Measurements from ENCODE around the gene FGF1.

FGF1 gene

DNA sequence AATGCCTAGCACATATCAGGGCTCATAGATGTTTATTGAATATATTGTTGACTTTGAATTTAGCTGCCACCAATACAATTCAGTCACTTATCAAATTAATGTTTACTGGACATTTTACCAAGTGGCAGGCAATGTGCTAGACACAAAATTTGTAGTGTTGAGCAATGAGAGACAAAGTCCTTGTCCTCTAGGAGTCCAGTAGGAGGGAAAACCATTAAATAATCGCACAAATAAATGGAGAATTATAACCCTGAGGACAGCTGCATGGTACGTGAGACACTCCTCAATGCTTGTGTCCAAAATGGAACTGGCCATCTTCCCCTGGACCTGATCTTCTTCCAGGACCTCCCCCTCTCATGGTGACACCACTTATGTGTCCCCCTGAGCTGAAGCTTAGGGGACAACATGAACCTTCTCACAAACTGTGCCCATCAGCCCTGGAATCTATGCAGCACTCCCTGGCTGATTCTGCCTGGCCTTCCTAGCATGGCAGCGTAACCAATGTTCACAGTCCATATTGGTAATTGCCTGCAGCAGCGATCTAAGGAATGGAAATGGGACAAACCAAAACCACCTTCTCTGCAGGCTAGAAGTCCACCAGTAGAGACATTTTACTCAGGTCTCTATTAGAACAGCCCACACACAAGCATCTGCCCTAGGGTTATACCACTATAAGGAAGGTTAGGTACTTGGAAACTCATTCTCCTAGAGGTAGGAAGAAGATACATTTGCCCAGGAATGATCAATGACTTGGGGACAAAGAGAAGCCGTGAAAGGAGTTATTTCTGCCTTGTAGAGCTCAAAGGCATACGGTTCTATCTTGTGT lies 75.5 kb downstream of the FGF1 start:
- no peak for DNase-seq

DNA sequence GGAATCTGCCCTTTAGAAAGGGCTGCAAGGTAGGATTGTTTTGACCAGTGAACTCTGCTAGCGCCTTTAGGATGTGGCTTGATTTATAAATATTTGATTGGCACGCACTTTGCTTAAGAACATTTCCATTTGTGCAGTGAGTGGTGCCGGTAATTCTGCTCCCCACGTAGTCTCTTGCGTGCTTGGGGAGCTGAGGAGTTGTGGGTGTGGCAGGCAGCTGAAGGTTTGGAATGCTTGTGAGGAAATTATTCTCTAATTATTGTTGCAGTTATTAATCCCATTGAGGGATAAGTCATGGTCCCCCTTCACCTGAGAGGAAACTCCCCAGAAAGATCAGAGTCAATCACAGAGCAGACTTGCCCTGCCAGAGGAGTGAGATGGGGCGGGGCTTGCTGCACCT lies 76.7 kb downstream of the FGF1 start:
- no peak for DNase-seq

DNA sequence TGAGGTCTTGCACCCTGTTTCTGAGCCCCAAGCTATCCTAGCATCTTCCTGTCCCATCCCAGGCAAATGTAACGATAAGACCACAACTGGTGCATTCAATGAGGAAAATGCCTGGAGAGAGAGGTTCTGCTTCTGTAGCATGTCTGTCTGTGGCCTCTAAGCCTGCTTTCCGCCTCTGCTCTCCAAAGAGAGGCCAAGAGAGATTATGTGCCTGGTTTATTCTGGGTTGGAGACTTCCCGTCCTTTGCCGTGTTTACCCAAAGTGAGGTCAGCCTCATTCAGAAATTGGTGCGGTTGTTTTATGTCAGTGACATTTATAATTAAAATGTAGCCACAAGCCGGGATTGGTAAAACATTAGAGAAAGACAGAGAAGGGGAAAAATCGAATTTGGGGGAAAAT lies 77.8 kb downstream of the FGF1 start:
- DNase-seq: no peak

DNA sequence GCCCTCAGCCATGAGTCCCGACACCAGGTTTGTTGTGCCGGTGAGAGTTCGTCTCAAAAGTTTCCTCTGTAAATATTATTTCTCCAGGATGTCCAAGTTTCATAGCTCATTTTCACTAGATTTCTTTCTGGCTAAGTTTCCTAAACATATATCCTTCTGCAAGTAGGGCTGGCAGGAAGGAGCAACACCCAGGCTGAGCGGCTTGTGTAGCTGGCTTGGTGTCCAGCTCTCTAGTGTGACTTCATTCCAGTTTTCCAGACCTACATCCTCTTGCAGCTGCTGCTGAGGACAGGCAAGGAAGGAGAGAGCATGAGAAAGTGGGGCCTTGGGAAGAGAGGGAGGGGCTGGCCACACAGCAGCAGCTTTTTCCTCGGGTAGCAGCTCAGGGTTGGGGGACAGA lies 80.3 kb downstream of the FGF1 start:
- no peak for DNase-seq

DNA sequence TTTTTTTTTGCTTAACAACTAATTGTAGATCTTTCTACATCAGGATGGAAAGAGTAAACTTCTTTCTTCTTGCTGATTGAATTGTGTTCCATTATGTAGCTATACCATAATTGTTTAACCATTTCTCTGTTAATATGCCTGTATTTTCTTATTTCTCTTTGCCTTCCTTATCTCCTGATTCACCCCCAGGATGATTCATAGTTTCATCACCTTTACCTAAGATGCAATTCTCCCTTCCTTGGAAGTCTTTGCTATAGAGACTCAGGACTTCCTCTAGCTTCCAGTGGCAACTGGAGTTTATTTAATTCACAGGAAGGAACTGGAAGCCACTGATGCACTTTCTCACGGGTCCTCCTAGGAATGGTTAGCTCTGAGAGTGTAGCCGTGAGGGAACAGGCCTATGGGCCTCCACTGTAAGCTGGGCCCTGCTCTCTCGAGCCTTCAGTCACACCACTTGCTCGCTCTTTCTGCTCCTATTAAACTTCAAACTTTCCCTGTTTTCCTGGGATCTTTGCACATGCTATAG lies 83.1 kb downstream of the FGF1 start:
- no peak for DNase-seq

DNA sequence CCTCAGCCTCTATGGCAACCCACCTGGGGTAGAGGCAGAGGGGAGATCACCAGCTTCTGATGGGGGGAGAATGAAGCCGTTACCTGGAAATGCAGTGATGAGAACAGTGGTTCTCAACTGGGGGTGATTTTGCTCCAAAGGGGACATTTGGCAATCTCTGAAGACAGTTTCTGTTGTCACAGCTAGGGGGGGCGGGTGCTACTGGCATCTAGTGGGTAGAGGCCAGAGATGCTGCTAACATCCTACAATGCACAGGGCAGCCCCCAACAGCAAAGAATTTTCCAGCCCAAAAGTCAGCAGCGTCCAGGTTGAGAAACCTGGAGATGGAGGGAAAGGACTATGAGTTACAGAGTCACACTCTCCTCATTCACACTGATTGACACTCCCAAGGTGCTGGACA lies 84.5 kb downstream of the FGF1 start:
- DNase-seq: no peak

DNA sequence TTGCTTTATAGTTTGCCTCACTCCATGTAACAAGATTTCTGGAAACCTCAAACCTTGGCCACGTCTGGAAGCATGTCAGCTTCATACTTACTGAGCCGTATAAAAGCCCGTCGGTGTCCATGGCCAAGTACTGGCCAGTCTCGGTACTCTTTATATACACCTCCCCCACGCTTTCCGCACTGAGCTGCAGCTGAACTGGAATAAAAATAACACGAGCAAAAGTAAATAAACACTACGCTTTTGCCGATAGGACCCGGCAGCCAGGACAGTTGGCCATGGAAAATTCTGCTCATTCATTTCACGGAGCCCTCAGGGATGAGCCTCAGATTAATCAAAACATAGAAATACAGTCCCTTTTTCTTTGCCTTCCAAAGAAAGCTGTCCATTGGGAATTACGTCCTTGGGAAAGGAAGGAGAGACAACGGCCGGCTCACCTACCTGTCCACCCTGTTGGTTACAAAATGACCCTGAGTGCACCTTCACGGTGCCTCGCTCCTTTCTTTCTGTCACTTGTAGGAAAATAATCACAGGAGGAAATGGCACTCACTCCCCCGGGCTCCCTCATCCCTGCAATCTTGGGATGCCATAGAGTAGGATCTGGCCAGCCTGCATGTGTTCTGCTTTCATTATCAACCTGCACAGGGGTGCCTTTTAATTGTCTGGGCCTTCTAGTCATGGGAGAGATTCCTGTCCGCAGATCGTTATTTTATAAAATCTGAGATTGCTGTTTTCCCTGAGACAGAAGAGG lies 85.1 kb downstream of the FGF1 start:
- DNase-seq: no peak

DNA sequence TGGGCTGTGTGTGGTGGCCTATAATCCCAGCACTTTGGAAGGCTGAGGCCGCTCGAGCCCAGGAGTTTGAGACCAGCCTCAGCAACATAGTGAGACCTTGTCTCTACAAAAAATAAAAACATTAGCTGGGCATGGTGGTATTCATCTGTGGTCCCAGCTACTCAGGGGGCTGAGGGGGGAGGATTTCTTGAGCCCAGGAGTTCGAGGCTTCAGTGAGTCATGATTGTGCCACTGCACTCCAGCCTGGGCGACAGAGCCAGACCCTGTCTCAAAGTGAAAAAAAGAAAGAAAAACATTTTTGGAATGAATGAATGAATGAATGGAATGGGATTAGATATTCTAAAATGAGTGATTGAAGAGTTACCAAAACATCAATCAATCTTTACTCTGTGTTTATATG lies 85.8 kb downstream of the FGF1 start:
- DNase-seq: no peak

DNA sequence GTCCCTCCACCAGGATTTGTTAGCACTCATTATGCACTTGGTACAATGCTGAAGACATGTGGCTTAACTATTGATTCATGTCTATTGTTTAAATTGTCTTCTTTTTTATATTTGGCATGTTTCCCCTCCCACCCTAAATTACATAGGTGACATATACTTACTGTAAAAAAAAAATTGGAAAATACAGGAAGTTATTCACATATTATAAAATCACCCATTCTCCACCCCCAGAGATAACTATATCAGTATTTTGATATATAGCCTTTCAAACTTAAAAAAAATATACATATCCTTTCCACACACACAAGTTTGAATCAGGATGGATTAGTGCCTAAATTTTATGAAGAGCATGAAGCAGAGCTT lies 87.6 kb downstream of the FGF1 start:
- no peak for DNase-seq

DNA sequence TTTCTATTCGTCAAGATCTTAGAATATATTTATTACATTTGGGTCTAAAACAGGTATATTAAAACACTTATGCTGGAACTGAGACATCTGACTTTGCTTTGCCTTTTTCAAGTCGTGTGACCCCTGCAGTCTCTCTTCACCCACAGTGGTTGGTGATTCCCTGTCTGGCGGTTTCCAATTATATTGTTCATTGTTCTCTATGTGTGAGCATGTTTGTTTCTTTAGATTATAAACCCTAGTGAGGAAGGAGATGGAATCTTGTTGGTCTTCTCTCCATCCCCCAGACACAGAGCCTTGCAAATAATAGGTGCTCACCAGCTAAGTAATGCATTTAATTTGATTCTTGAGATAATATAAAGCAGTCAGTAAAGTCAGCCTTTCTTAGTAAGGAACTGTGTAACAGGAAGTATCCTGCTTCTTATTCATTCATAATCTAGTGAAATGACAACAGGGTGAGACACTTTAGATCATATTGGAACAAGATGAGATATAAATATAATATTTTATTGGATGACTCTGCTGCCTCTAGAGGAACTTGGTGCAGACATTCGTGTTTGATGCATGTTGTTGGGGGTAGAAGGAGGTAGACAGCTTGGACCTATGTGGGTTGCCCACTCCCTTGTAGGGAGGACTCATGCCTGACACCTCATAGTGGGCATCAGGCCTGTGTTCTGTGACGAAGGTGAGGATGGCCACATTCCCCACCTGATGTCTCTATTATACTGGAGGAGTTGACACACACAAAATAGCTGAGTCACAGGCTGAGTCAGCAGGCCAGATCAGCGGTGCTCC lies 88.1 kb downstream of the FGF1 start:
- peak; percentile 58 for DNase-seq

DNA sequence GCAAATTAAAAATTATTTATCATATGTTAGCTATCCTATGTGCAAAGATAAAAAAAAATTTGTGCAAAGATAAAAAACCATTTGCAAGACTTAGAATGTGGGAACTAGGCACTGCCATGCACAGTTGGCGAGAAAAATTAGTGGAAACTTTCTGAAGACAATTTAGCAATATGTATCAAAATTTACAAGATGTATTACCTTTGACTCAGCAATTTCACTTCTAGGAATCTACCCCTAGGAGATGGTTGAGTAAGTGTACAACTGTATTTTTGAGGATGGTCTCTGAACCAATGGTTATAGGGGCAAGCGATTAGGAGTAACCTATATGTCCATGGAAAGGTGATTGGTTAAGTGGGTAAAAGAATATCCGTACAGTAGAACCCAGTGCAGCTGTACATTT lies 88.9 kb downstream of the FGF1 start:
- DNase-seq: no peak

DNA sequence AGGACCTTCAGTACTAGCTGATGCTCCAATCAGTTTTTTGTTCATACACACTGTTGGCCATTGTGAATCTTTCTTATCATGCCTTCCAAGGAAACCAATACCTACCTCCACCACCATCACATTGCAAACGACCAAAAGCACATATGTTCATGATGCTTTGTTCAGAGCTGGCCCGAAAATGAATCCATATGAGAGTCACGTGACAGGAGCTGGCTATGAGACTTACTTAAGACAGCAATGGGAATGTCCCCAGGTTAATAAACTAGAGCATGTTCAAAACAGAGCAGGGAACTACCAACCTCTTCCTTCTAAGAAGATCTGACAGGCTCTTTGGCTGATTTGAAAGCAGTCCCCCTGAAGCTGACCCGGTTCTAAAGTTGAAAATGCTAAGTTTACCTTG lies 93.5 kb downstream of the FGF1 start:
- DNase-seq: no peak

DNA sequence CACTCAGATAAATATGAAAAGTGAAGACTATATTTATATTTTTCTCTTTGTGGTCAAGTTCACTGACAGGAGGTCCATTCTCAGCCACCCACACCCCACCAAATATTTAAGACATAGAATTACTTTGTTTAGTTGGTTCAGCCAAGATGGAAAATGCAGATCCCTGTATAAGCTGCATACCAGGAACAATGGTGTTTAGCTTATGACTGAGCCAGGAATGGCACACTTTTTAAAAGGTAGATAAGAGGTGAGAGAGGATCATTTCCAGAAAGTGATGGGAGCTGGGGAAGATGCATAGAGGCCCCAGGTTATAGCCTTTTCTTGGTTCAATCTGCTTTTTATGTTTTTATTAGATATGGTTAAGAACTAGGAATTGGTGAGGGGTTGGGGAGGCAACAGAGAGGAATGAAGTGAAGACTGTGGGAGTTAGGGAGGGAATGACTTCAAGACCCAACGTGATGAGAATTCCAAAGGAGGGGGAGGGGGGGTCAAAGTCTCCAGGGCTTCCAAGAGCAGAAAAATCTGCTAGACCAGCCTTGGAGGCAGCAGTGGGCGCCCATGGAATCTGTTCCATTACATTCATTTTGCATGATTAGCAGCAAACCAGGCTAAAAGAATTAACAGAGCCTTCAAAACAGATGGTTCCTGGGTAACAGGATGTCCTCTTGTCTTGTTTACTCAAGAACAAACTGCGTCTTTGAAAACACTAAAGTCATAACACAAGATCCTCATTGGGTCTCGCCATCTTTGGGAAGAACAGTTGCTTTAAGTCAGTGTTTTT lies 95.2 kb downstream of the FGF1 start:
- DNase-seq: no peak

DNA sequence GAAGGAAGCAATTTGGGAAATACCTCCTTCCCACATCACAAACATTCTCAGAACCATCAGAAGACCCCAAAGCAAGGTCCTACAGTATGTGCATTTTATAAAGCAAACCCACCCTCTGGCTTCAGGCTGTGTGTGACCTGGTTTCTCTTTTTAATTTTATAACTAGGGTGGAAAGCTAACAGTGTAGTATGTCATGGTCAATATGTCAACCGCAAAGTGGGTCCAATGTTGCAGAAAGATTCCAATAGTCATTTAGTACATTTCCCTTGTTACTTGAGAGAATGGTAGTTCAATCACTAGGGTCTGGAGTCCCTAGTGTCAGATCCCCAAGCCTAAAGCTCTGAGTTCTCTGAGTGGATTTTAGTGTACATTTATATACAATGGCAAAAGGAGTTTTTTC lies 96.2 kb downstream of the FGF1 start:
- DNase-seq: no peak

DNA sequence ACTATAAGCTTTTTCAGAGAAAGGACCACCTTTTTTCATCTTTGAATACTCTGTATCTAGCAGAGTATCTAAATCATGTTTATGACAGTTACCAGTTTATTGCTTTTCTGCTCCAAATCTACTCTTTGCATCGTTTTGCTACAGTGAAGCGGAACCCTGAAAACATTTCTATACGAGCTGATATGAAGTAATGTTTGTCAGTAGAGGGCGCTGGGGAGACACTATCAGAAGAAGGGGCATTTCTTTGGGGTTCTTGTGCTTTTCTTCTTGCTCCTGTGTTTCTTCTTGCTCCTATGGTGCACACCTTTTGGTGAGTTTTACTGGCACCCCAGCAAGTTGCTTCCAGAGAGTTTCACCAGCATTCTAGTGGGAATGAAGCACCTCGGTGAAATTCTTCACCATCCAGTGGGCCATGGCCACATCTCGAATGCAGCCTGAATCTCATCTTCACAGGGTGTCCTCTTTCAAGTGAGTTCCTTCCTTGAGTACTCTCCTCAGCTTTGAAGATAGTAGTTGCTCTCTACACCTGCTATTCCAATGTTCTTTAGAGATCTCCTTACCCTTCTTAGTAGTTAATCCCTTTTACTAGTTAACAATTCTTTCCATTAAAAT lies 98.4 kb downstream of the FGF1 start:
- peak; percentile 8 for DNase-seq

DNA sequence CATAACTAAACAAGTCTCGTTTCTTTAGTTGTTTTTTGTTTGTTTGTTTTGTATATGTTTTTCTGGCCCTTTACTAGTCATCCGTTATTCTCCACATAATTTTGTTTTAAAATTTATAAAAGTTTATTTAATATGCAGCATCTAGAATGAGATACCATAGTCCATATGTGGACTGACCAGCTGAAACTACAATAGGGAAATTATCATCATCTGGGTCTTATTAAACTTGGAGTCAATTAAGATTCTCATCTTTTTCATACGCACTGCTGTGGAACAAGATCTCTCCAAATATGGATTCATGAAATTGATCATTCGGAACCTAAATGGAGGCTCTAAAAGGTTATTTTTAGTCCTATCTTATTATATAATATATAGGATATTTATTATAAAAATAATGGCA lies 99.3 kb downstream of the FGF1 start:
- DNase-seq: no peak

DNA sequence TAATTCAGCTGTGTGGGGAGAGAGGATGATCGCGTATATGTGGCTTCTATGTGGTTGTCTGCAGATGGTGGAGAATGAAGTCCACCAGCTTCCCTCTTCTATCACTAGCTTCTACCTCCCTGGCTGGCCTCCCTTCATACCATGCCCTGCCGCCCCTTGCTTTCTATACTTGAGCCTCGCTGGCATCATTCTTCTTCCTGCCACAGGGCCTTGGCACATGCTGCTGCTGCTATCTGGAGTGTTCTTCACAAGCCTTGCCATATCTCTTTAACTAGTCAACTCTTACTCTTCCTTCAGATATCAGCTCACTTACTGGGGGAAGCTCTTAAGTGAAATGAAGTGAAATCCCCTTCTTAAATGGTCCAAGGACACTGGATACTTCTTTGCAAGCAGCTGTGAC lies 100.4 kb downstream of the FGF1 start:
- DNase-seq: no peak

DNA sequence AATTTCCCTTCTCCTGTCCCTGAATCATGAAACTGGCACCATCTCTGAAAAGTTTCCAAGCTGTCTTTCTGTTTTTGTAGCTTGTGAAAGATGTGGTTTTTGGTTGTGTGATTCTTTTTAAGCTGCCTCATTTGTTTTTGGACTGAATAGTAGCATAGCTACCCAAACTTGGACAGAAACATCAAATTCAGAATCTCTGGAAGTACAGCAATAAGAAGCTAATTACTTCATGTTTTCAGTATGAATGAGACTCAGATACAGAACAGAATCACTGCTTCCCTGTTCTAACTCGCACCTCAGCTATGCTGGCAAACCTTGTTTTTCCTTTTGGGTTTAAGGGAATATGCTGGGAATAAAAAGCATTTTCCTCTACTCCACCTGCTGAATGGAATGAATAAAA lies 101.0 kb downstream of the FGF1 start:
- DNase-seq: no peak

DNA sequence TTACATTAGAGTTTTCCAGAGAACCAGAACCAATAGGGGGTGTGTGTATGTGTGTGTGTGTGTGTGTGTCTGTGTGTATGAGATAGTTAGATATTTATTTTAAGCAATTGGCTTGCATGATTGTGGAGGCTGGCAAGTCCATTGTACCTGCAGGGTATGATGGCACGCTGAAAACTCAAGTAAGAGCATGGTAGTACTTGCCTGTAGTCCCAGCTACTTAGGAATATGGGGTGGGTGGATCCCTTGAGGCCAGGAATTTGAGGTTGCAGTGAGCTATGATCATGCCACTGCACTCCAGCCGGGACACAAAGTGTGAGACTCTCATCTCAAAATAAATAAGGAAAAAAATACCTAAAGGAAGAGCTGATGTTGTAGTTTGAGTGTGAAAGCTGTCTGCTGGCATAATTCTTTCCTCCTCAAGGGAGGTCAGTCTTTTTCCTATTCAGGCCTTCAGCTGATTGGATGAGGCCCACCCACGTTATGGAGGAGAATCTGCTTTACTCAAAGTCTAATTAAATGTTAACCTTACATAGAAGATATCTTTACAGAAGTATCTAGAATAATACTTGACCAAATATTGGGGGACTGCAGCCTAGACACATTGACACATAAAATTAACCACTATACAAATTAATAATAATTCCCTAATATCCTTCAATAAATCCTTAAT lies 107.6 kb downstream of the FGF1 start:
- DNase-seq: no peak

DNA sequence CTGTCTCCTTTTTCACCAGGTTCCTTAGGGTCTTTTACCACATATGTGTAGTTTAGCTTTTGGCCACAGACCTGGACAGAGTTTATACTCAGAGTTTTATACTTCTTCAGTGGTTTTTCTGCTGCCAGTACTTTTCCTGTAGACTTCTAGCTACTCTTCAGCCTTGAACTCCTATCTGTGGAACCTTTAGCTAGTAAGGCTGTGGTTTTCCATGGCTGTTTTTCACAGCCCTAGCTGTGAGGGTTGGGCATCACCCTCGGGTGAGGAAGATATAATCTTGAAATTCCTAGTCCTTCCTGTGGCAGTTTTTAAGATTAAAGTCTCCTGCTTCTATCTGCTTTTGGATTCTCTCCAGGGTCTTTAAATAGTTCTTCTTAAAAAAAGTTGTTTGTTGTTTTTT lies 109.1 kb downstream of the FGF1 start:
- DNase-seq: no peak

DNA sequence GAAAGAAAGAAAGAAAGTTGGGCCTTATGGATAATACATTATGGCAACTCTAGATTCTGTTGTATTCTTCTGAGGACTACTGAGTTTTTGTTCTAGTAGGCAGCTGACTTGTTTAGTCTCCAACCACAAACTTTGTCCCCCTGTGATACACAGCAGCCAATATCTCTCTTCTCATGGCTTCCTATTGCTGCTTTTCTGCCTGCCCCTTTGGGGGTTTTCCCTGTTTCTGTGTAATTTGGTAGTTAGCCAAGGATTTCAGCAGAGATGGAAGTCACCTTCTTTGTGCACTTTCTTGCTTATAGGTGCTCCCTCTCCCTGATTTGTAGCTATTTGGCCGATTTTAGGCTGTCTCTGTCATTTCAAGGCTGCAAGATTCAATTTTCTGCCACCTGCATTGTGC lies 109.6 kb downstream of the FGF1 start:
- DNase-seq: no peak

DNA sequence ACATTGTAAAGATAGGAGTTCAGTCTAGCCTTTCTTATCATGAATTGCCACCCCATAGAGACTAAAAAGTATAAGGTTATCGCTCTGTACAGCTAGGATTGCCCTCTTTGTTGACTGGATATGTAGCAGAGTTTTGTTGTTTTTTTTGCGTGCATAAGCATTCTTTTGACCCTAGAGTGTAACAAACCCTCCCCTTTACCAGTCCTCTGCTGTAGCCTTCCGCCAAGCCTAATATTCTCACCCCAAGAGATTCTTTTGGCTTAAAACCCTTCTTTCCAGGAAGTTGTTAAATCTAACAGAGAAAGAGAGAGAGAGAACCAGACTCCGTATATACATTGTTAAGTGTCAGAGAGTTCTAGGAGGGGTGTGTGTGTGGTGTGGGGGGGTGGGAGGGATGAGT lies 113.9 kb downstream of the FGF1 start:
- DNase-seq: no peak
